ENCODE data around the gene PEAR1. TPM values are rescaled to one million over a fixed set of nuclear protein-coding genes. Genes with fewer than 3 reads are reported as not detected.

The PEAR1 gene
- total RNA-seq, 1 donor from 2014 or later = 11.5 TPM

DNA sequence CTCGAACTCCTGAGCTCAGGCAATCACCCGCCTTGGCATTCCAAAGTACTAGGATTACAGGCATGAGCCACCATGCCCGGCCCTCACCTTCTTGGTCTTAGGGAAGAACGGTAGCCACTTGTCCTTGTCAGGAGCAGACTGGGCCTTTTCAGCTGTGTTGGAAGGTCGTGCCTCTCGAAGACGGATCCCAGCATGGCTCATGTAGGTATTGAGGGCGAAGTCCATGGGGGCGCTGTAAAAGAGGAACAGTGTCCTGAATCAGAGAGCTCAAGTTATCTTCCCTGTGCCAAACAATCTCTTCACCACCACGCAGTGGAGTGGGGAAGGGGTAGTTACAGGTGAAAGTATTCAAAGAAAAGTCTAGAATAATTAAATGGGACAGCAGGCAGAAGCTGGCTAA is 62.8 kb downstream of the PEAR1 start:
- no peak overlapping the region for H3K4me3 ChIP-seq
- no peak for TF ChIP-seq CTCF (IDR thresholded peaks at IDR 0.05)
- no peak for TF ChIP-seq POLR2A (IDR thresholded peaks at IDR 0.05)
- no peak for TF ChIP-seq POLR2AphosphoS5 (IDR thresholded peaks at IDR 0.05; ENCODE audit: insufficient read depth in 1 of 2, low read depth in 1 of 2)
- no peaks in the 10 kb centered on the region for H3K27me3 ChIP-seq
- intact Hi-C loops (cut with DNase I) = no loop called here
- no peak for DNase-seq (ENCODE audit: extremely low spot score in 2 of 2)
- no peaks in the 10 kb centered on the region for H3K9me3 ChIP-seq
- H3K36me3 ChIP-seq = peaks cover 3 to 59% of the 10 kb centered on the region in 2 donors
- no peaks in the 10 kb centered on the region for H3K4me1 ChIP-seq
- no peak overlapping the region for H3K27ac ChIP-seq

- Histone ChIP-seq H3K4me3 (no peak overlapping the region), H3K4me1 (no peaks in the 10 kb centered on the region), H3K27ac (no peak overlapping the region), H3K27me3 (no peaks in the 10 kb centered on the region), H3K36me3 (peaks cover 3 to 68% of the 10 kb centered on the region in 2 donors), H3K9me3 (no peaks in the 10 kb centered on the region)
- intact Hi-C loops (cut with DNase I) = no loop called here
- no peak for TF ChIP-seq POLR2A (IDR thresholded peaks at IDR 0.05)
- no peak for TF ChIP-seq CTCF (IDR thresholded peaks at IDR 0.05)
- TF ChIP-seq POLR2AphosphoS5 (IDR thresholded peaks at IDR 0.05; ENCODE audit: insufficient read depth in 1 of 2, low read depth in 1 of 2) = no peak
- no peak for DNase-seq (ENCODE audit: extremely low spot score in 2 of 2)
These were observed 64.1 kb downstream of the PEAR1 start for GRCh38 chr1:156957634-156958033.

DNA sequence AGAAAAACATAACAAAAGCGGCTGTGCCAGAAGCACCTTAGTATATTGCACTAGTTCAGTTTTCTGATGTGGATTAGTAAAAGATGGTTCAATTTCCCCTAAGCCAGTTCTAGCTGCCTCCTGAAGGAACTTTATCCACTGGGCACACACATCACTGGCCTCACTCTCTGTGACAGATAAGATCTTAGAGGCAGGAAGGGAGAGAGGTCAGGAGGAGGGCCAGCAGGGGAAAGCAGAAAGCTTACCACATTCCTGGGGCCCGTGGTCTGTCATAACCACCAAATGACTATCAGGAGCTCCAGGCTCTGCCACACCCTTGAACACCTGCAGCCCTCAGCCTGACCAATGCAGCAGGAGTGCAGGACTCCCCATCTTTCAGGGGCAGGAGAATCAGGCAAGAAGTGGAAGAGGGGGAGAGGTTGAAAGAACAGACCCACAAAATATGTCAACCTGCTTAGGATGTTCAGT is 64.8 kb downstream of the PEAR1 start:
- Histone ChIP-seq H3K27me3 (no peaks in the 10 kb centered on the region), H3K4me3 (no peak overlapping the region), H3K36me3 (peaks cover 3 to 68% of the 10 kb centered on the region in 2 donors), H3K9me3 (no peaks in the 10 kb centered on the region), H3K27ac (no peak overlapping the region), H3K4me1 (no peaks in the 10 kb centered on the region)
- TF ChIP-seq POLR2AphosphoS5 (IDR thresholded peaks at IDR 0.05; ENCODE audit: insufficient read depth in 1 of 2, low read depth in 1 of 2) = no peak
- TF ChIP-seq POLR2A (IDR thresholded peaks at IDR 0.05) = no peak
- TF ChIP-seq CTCF (IDR thresholded peaks at IDR 0.05) = no peak
- intact Hi-C loops (cut with DNase I) = no loop called here
- no peak for DNase-seq (ENCODE audit: extremely low spot score in 2 of 2)

GRCh38 chr1:156959414-156959813 is 65.9 kb downstream of the PEAR1 start:
- no peak overlapping the region for H3K4me3 ChIP-seq
- TF ChIP-seq CTCF (IDR thresholded peaks at IDR 0.05) (no peak), POLR2A (IDR thresholded peaks at IDR 0.05) (no peak)
- no peak for DNase-seq (ENCODE audit: extremely low spot score in 2 of 2)
- H3K9me3 ChIP-seq = no peaks in the 10 kb centered on the region
- H3K4me1 ChIP-seq = no peaks in the 10 kb centered on the region
- H3K36me3 ChIP-seq = peaks cover 3 to 71% of the 10 kb centered on the region in 2 donors
- H3K27ac ChIP-seq = peak overlapping the region; percentile 37
- H3K27me3 ChIP-seq = no peaks in the 10 kb centered on the region
- intact Hi-C loops (cut with DNase I) = no loop called here

DNA sequence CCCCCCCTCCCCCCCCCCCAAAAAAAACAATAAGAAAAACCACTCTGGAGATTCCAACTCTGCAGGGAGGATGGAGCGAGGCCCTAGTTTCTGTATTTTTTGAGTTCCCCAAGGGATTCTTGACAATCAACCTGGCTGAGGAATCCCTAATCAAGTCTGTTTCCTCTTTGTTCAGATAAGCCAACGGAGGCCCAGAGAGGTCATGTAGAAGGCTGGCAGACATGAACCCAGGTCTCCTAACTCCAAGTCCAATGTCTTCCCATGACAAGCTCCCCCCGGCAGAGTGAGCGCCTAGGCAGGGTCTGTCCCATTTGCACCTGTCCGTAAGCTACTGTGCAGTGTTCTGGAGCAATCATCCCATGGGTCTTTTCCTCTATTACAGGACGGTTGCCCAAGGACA is 66.4 kb downstream of the PEAR1 start:
- Histone ChIP-seq H3K4me3 (no peak overlapping the region), H3K9me3 (no peaks in the 10 kb centered on the region), H3K4me1 (no peaks in the 10 kb centered on the region), H3K36me3 (peaks cover under 1 to 70% of the 10 kb centered on the region in 2 donors), H3K27ac (peak overlapping the region; percentile 37), H3K27me3 (no peaks in the 10 kb centered on the region)
- no peak for DNase-seq (ENCODE audit: extremely low spot score in 2 of 2)
- TF ChIP-seq POLR2AphosphoS5 (IDR thresholded peaks at IDR 0.05; ENCODE audit: insufficient read depth in 1 of 2, low read depth in 1 of 2) = no peak
- no peak for TF ChIP-seq POLR2A (IDR thresholded peaks at IDR 0.05)
- TF ChIP-seq CTCF (IDR thresholded peaks at IDR 0.05) = no peak
- intact Hi-C loops (cut with DNase I) = no loop called here
